Caco-2 (cell line): ENCODE data around the gene PRDX2. TPM values are rescaled to one million over a fixed set of nuclear protein-coding genes. Genes with fewer than 3 reads are reported as not detected.
A peak's percentile ranks its signal among the peaks of the same experiment; 100 is the strongest.

Source experiments
- BruUV-seq: library from RNA; stranded (reverse); fragments of 400-500 nt; replicated peaks from 2 replicates; lab custom pipeline; 2021; lab: Mats Ljungman, UMichigan
- CTCF ChIA-PET: fragments of 300-600 bp; sonication (Branson Sonifier 250); formaldehyde crosslinking; loops from one replicate; lab custom pipeline; 2022; ENCODE audit warnings: antibody characterized with exemption; lab: Charles Lee
- POLR2A ChIA-PET: fragments of 300-600 bp; sonication (Branson Sonifier 250); formaldehyde crosslinking; loops from one replicate; lab custom pipeline; 2022; ENCODE audit warnings: antibody characterized with exemption; lab: Charles Lee
- DNase-seq, 2 experiments: peaks; one replicate each; pipeline versions ENCODE4 v3.0.0 to v3.0.0-alpha.2; 2020 to 2022
- H3K27me3 ChIP-seq: replicated peaks from 2 replicates; pipeline ENCODE4 v1.6.0; 2011; ENCODE audit warnings: low read length; ENCODE audit not compliant: control insufficient read depth, insufficient read depth
- H3K36me3 ChIP-seq: 2 replicates; pipeline ENCODE4 v1.5.1; 2011; ENCODE audit warnings: low read length; ENCODE audit not compliant: control insufficient read depth, insufficient read depth
- H3K4me1 ChIP-seq: fragments of 250-450 bp; sonication (Bioruptor Pico); 2 replicates; pipeline ENCODE4 v1.5.1; 2020; ENCODE audit warnings: mild to moderate bottlenecking
- H3K4me3 ChIP-seq: 2 replicates; pipeline ENCODE4 v1.5.1; 2011; ENCODE audit warnings: low read depth, mild to moderate bottlenecking, control low read depth, low read length
- H3K9me3 ChIP-seq: fragments of 250-450 bp; sonication (Bioruptor Pico); 2 replicates; pipeline ENCODE4 v1.5.1; 2020; ENCODE audit warnings: mild to moderate bottlenecking, moderate library complexity
- H3K27ac Mint-ChIP-seq: one replicate; pipeline ENCODE4 v1.8.0; 2022; ENCODE audit warnings: mixed read lengths; ENCODE audit not compliant: unreplicated experiment
- H3K27me3 Mint-ChIP-seq: one replicate; pipeline ENCODE4 v1.8.0; 2022; ENCODE audit warnings: mixed read lengths; ENCODE audit not compliant: insufficient read depth, unreplicated experiment
- H3K36me3 Mint-ChIP-seq: one replicate; pipeline ENCODE4 v1.8.0; 2022; ENCODE audit warnings: mild to moderate bottlenecking, mixed read lengths; ENCODE audit not compliant: insufficient read depth, unreplicated experiment
- H3K4me1 Mint-ChIP-seq: one replicate; pipeline ENCODE4 v1.8.0; 2022; ENCODE audit warnings: low read depth, mixed read lengths; ENCODE audit not compliant: unreplicated experiment
- H3K4me3 Mint-ChIP-seq: one replicate; pipeline ENCODE4 v1.8.0; 2022; ENCODE audit warnings: mild to moderate bottlenecking, moderate library complexity, mixed read lengths; ENCODE audit not compliant: unreplicated experiment
- H3K9me3 Mint-ChIP-seq: one replicate; pipeline ENCODE4 v1.8.0; 2022; ENCODE audit warnings: mixed read lengths; ENCODE audit not compliant: unreplicated experiment
- intact Hi-C: fragments of 100-400 bp; cut with micrococcal nuclease; formaldehyde crosslinking; loops from one replicate; pipeline ENCODE4 v1.10.0; 2022; ENCODE audit not compliant: unreplicated experiment
- total RNA-seq: library from RNA; stranded (reverse); gene quantifications from 2 replicates; pipeline ENCODE4 v1.2.3, GENCODE V29; 2022
- TF ChIP-seq, protein P1 (sequence below), 2 experiments: fragments of 200-600 bp in 1 of 2; IDR thresholded peaks; 1 replicate in 1 of 2; 2 replicates in 1 of 2; pipeline versions ENCODE4 v1.5.1 to v1.8.0; 2011 to 2022; ENCODE audit warnings: antibody characterized with exemption in 1 of 2, control low read depth in 1 of 2, inconsistent platforms in 1 of 2, low read depth in 1 of 2, low read length in 1 of 2, mild to moderate bottlenecking in 1 of 2, moderate library complexity in 1 of 2; ENCODE audit not compliant: insufficient read depth in 1 of 2, severe bottlenecking in 1 of 2, unreplicated experiment in 1 of 2

PRDX2 gene
- total RNA-seq, 1 experiment from 2014 or later, result 265 TPM

DNA sequence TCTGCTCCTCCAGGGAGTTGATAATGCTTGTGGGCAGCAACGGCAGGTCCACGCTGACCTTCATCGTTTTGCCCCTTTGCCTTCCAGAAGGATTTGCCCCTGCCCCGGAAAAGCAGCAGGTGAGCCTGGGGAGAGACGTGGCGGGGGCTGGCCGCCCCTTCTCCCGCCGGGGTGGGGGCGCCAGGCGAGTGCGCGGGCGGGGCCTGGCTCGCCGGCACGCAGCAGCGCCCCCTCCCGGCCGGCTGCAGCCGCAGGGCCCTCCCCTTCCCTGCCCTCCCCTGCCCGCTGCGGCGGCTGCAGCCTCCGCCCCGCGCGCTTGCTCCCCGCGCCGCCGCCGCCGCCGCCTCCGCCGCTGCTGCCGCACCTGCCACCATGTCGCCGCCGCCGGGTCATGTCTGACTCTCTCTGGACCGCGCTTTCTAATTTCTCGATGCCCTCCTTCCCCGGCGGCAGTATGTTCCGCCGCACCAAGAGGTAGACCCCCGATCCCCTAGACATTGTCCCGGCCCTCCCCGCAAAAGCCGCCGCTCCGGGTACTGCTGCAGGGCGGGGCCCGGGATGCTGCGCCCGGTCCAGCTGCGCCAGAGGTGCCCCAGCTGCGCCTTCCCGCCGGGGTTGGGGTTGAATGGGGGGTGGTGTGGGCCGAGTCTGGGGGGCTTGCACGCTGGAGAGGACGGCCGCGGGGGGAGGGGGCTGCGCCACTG, 36.7 kb upstream of the PRDX2 start, which contains the start of gene MAST1:
MAST1 (plus strand) TSS at position 334 of the 704 bp plus-strand sequence; CDS start at position 392, 58 bp downstream.
- Histone ChIP-seq H3K36me3 (no peaks in the 10 kb centered on the region), H3K27me3 (no peaks in the 10 kb centered on the region), H3K4me3 (peak within 1 kb of the TSS; percentile 45), H3K4me1 (peaks cover 14% of the 10 kb centered on the region), H3K9me3 (no peaks in the 10 kb centered on the region)
- DNase-seq, result peak in 1 of 2 experiments; percentile 74
- Mint-ChIP-seq H3K4me1 (peaks cover 8% of the 10 kb centered on the region), H3K4me3 (peak within 1 kb of the TSS; percentile 75), H3K9me3 (no peaks in the 10 kb centered on the region), H3K27me3 (peaks cover 15% of the 10 kb centered on the region), H3K27ac (no peak within 1 kb of the TSS), H3K36me3 (peaks cover 6% of the 10 kb centered on the region)
- POLR2A ChIA-PET, result no interaction called here
- no TSS peak for BruUV-seq
- TF ChIP-seq, protein P1, sequence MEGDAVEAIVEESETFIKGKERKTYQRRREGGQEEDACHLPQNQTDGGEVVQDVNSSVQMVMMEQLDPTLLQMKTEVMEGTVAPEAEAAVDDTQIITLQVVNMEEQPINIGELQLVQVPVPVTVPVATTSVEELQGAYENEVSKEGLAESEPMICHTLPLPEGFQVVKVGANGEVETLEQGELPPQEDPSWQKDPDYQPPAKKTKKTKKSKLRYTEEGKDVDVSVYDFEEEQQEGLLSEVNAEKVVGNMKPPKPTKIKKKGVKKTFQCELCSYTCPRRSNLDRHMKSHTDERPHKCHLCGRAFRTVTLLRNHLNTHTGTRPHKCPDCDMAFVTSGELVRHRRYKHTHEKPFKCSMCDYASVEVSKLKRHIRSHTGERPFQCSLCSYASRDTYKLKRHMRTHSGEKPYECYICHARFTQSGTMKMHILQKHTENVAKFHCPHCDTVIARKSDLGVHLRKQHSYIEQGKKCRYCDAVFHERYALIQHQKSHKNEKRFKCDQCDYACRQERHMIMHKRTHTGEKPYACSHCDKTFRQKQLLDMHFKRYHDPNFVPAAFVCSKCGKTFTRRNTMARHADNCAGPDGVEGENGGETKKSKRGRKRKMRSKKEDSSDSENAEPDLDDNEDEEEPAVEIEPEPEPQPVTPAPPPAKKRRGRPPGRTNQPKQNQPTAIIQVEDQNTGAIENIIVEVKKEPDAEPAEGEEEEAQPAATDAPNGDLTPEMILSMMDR (IDR thresholded peaks at IDR 0.05; ENCODE audit: insufficient read depth in 1 of 2, low read depth in 1 of 2, low read length in 1 of 2, severe bottlenecking in 1 of 2, unreplicated experiment in 1 of 2), result peak in 1 of 2 experiments; percentile 61
- CTCF ChIA-PET, result interaction anchor here (0.6 kb wide), 1 partner anchor 10 kb away, joined by 3 read pairs; no protein-coding TSS in a partner anchor
- intact Hi-C loops, result loop anchor here (5.0 kb wide), 1 partner anchor 36 kb away; the partner anchor contains the start of genes PRDX2 and THSD8

GRCh38 chr19:12837225-12837624, 35.6 kb upstream of the PRDX2 start:
- H3K27me3 ChIP-seq, result no peaks in the 10 kb centered on the region
- Mint-ChIP-seq H3K4me1 (peaks cover 14% of the 10 kb centered on the region), H3K27me3 (peaks cover 18% of the 10 kb centered on the region), H3K9me3 (no peaks in the 10 kb centered on the region), H3K36me3 (peaks cover 11% of the 10 kb centered on the region), H3K27ac (no peak overlapping the region), H3K4me3 (no peak overlapping the region)
- POLR2A ChIA-PET, result no interaction called here
- DNase-seq, result no peak
- no peaks in the 10 kb centered on the region for H3K9me3 ChIP-seq
- no peaks in the 10 kb centered on the region for H3K36me3 ChIP-seq
- TF ChIP-seq, protein P1 (IDR thresholded peaks at IDR 0.05; ENCODE audit: insufficient read depth in 1 of 2, low read depth in 1 of 2, low read length in 1 of 2, severe bottlenecking in 1 of 2, unreplicated experiment in 1 of 2), result no peak
- CTCF ChIA-PET, result interaction anchor here (0.7 kb wide), 1 partner anchor 60 kb away, joined by 3 read pairs; no protein-coding TSS in a partner anchor
- intact Hi-C loops, result loop anchor here (5.0 kb wide), 1 partner anchor 35 kb away; the partner anchor contains the start of genes PRDX2 and THSD8
- BruUV-seq, result no TSS peak
- no peak overlapping the region for H3K4me3 ChIP-seq
- H3K4me1 ChIP-seq, result peaks cover 18% of the 10 kb centered on the region

DNA sequence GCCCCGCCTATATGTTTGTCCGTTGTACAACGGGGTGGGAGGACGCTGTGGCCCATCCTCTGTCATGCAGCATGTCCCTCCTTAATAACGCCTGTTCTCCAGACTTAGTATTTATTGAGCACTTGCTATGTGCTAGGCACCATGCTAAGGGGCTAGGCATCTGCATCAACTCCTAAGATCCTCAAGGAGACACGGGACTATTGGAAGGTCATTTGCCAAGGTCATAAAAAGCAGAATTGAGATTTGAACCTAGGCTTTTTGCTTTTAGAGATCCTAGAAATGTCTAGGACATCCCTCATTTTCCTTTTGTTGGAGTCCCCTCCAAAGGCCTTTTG, 34.9 kb upstream of the PRDX2 start:
- DNase-seq, result no peak
- Histone ChIP-seq H3K36me3 (no peaks in the 10 kb centered on the region), H3K4me3 (no peak overlapping the region), H3K4me1 (peaks cover 18% of the 10 kb centered on the region), H3K9me3 (no peaks in the 10 kb centered on the region), H3K27me3 (no peaks in the 10 kb centered on the region)
- peaks cover 18% of the 10 kb centered on the region for H3K27me3 Mint-ChIP-seq
- CTCF ChIA-PET, result no interaction called here
- no peaks in the 10 kb centered on the region for H3K9me3 Mint-ChIP-seq
- H3K4me3 Mint-ChIP-seq, result peak overlapping the region; percentile 63
- BruUV-seq, result no TSS peak
- H3K36me3 Mint-ChIP-seq, result peaks cover 11% of the 10 kb centered on the region
- H3K4me1 Mint-ChIP-seq, result peaks cover 14% of the 10 kb centered on the region
- TF ChIP-seq, protein P1 (IDR thresholded peaks at IDR 0.05; ENCODE audit: insufficient read depth in 1 of 2, low read depth in 1 of 2, low read length in 1 of 2, severe bottlenecking in 1 of 2, unreplicated experiment in 1 of 2), result no peak
- no peak overlapping the region for H3K27ac Mint-ChIP-seq
- POLR2A ChIA-PET, result no interaction called here
- intact Hi-C loops, result loop anchor here (5.0 kb wide), 1 partner anchor 34 kb away; the partner anchor contains the start of genes PRDX2 and THSD8
